Mesenchymal stem cell (in vitro differentiated cells and primary cell): ENCODE results near the gene SSH3.

ENCODE experiments used
- DNase-seq: peaks from one replicate; pipeline ENCODE4 v3.0.0-alpha.2; 2013
- H2AFZ ChIP-seq: one replicate; pipeline ENCODE4 v1.6.1; 2013; ENCODE audit warnings: low read depth, mild to moderate bottlenecking, control low read depth, inconsistent platforms, low read length, moderate library complexity
- H2AK5ac ChIP-seq: 2 replicates; pipeline ENCODE4 v1.6.1; 2013; ENCODE audit warnings: low read length, moderate library complexity, mild to moderate bottlenecking, inconsistent platforms; ENCODE audit not compliant: severe bottlenecking
- H2BK120ac ChIP-seq: one replicate; pipeline ENCODE4 v1.6.1; 2013; ENCODE audit warnings: low read depth, mild to moderate bottlenecking, inconsistent platforms, low read length, moderate library complexity
- H2BK12ac ChIP-seq, 2 experiments: one replicate each; pipeline ENCODE4 v1.6.1; 2013; ENCODE audit warnings: inconsistent platforms in 2 of 2, low read length in 2 of 2, mild to moderate bottlenecking in 2 of 2, moderate library complexity in 2 of 2, control low read depth in 1 of 2
- H2BK15ac ChIP-seq: one replicate; pipeline ENCODE4 v1.6.1; 2013; ENCODE audit warnings: mild to moderate bottlenecking, low read depth, inconsistent platforms; ENCODE audit not compliant: poor library complexity, severe bottlenecking
- H2BK5ac ChIP-seq: 2 replicates; pipeline ENCODE4 v1.6.1; 2013; ENCODE audit warnings: low read depth, mild to moderate bottlenecking, low read length, control low read depth, inconsistent platforms; ENCODE audit not compliant: poor library complexity, severe bottlenecking
- H3K14ac ChIP-seq, 2 experiments: one replicate each; pipeline ENCODE4 v1.6.1; 2013; ENCODE audit warnings: inconsistent platforms in 2 of 2, low read length in 2 of 2, control low read depth in 1 of 2, mild to moderate bottlenecking in 1 of 2, moderate library complexity in 1 of 2
- H3K18ac ChIP-seq, 2 experiments: one replicate each; pipeline ENCODE4 v1.6.1; 2013; ENCODE audit warnings: inconsistent platforms in 2 of 2, low read length in 2 of 2, control low read depth in 1 of 2, low read depth in 1 of 2, mild to moderate bottlenecking in 1 of 2
- H3K23ac ChIP-seq, 2 experiments: one replicate each; pipeline ENCODE4 v1.6.1; 2013; ENCODE audit warnings: inconsistent platforms in 2 of 2, low read length in 2 of 2, mild to moderate bottlenecking in 2 of 2, moderate library complexity in 2 of 2, control low read depth in 1 of 2
- H3K27ac ChIP-seq: 2 replicates; pipeline ENCODE4 v1.5.1; 2013; ENCODE audit warnings: mild to moderate bottlenecking, moderate library complexity, low read length, control low read depth, inconsistent platforms; ENCODE audit not compliant: poor library complexity, severe bottlenecking
- H3K27me3 ChIP-seq, 2 experiments: 2 replicates each; pipeline versions ENCODE4 v1.6.1 to v1.7.0; 2013; ENCODE audit warnings: low read length in 2 of 2, mild to moderate bottlenecking in 2 of 2, moderate library complexity in 2 of 2, control low read depth in 1 of 2, inconsistent platforms in 1 of 2; ENCODE audit not compliant: control insufficient read depth in 1 of 2, insufficient read depth in 1 of 2
- H3K36me3 ChIP-seq, 2 experiments: 2 replicates each; pipeline versions ENCODE4 v1.6.1 to v1.7.0; 2013; ENCODE audit warnings: low read length in 2 of 2, control low read depth in 1 of 2, inconsistent platforms in 1 of 2, low read depth in 1 of 2, mild to moderate bottlenecking in 1 of 2; ENCODE audit not compliant: insufficient read depth in 2 of 2, control insufficient read depth in 1 of 2
- H3K4ac ChIP-seq, 2 experiments: one replicate each; pipeline ENCODE4 v1.6.1; 2013; ENCODE audit warnings: inconsistent platforms in 2 of 2, low read length in 2 of 2, mild to moderate bottlenecking in 2 of 2, moderate library complexity in 2 of 2, control low read depth in 1 of 2, low read depth in 1 of 2
- H3K4me1 ChIP-seq: 2 replicates; pipeline ENCODE4 v1.6.1; 2013; ENCODE audit warnings: low read depth, low read length, control low read depth; ENCODE audit not compliant: control insufficient read depth, insufficient read depth
- H3K4me2 ChIP-seq: 2 replicates; pipeline ENCODE4 v1.6.1; 2013; ENCODE audit warnings: low read length, mild to moderate bottlenecking, inconsistent platforms; ENCODE audit not compliant: poor library complexity, severe bottlenecking
- H3K4me3 ChIP-seq, 2 experiments: 2 replicates each; pipeline versions ENCODE4 v1.5.1 to v1.7.0; 2013; ENCODE audit warnings: low read length in 2 of 2, mild to moderate bottlenecking in 2 of 2, control low read depth in 1 of 2, low read depth in 1 of 2; ENCODE audit not compliant: insufficient read depth in 1 of 2
- H3K79me1 ChIP-seq: replicated peaks from 2 replicates; pipeline ENCODE4 v1.6.1; 2013; ENCODE audit warnings: mild to moderate bottlenecking, control low read depth, low read length, inconsistent platforms; ENCODE audit not compliant: poor library complexity, severe bottlenecking
- H3K9ac ChIP-seq: 2 replicates; pipeline ENCODE4 v1.7.0; 2013; ENCODE audit warnings: mild to moderate bottlenecking, low read length, moderate library complexity
- H3K9me3 ChIP-seq: 2 replicates; pipeline ENCODE4 v1.7.0; 2013; ENCODE audit warnings: mild to moderate bottlenecking, low read length; ENCODE audit not compliant: control insufficient read depth
- H4K8ac ChIP-seq: one replicate; pipeline ENCODE4 v1.6.1; 2013; ENCODE audit warnings: inconsistent platforms, mild to moderate bottlenecking, low read length, moderate library complexity
- H4K91ac ChIP-seq: one replicate; pipeline ENCODE4 v1.6.1; 2013; ENCODE audit warnings: mild to moderate bottlenecking, low read length, inconsistent platforms
- WGBS: methylation state at CpG from one replicate; pipeline ENCODE4 v1.1.7; 2013; ENCODE audit warnings: mixed read lengths; 5-methylcytosine and 5-hydroxymethylcytosine counted together

SSH3 gene

DNA sequence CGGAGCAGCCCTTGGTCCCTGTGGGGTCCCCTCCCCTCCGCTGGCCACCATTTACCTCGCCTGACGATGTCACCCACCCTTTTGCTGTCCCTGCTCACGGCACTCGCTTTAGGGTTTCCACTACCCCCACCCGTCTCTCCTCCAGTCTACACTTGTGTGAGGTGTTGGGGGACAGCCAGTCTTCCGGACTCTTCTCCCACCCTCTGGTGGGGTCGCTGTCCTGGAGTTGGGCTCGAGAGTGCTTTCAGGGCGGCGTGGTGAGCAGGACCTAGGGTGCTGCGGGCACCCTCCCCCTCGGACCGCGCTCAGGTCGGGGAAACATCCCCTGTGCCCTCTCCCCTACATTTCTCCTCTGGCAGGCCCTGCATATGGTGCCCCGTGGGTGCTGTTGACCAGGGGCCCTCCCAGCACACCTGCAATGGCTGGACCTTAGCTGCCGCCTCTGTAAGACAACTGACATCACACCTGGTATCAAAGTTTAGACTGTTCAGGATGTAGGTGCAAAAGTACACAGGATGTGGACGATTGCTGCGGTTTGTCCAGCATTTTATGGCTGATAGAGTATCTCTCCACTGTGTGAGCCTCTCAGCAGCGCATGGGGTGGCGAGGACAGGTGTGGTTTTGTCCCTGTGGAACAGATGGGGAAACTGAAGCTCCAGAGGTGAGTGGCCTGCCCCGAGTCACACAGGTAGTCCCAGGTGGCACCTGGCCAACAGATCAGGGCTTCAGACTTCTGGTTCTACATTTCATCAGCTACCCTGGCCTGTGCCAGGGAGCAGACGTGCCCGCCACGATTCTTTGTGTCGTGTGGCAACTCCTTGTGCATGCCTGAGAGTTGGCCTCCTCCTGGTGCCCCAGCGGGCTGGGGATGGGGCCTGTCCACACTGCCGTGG, 35.9 kb upstream of the SSH3 start:
- H2BK12ac ChIP-seq, result peak overlapping the region in 1 of 2 experiments; percentile 66
- H3K27ac ChIP-seq, result no peak overlapping the region
- H3K4me1 ChIP-seq, result peaks cover 60% of the 10 kb centered on the region
- WGBS, result 47% methylated on average over 24 of the region's 30 CpGs
- H3K36me3 ChIP-seq, result peaks cover 9 to 29% of the 10 kb centered on the region in 2 experiments
- H2AFZ ChIP-seq, result no peak overlapping the region
- H2AK5ac ChIP-seq, result no peak overlapping the region
- H3K18ac ChIP-seq, result peak overlapping the region; percentile 68 to 85
- H3K4ac ChIP-seq, result peak overlapping the region; percentile 83 to 86
- peak overlapping the region; percentile 54 to 57 for H3K23ac ChIP-seq
- H2BK120ac ChIP-seq, result peak overlapping the region; percentile 87
- peak overlapping the region; percentile 74 to 97 for H3K4me3 ChIP-seq
- H3K14ac ChIP-seq, result peak overlapping the region in 1 of 2 experiments; percentile 93
- peak overlapping the region; percentile 86 for H3K9ac ChIP-seq
- no peak overlapping the region for H2BK5ac ChIP-seq
- no peak overlapping the region for H2BK15ac ChIP-seq
- H3K4me2 ChIP-seq, result peak overlapping the region; percentile 92
- peaks cover 2% of the 10 kb centered on the region for H3K79me1 ChIP-seq
- no peaks in the 10 kb centered on the region for H3K9me3 ChIP-seq
- H3K27me3 ChIP-seq, result no peaks in the 10 kb centered on the region
- no peak overlapping the region for H4K8ac ChIP-seq
- DNase-seq, result no peak
- peak overlapping the region; percentile 58 for H4K91ac ChIP-seq

DNA sequence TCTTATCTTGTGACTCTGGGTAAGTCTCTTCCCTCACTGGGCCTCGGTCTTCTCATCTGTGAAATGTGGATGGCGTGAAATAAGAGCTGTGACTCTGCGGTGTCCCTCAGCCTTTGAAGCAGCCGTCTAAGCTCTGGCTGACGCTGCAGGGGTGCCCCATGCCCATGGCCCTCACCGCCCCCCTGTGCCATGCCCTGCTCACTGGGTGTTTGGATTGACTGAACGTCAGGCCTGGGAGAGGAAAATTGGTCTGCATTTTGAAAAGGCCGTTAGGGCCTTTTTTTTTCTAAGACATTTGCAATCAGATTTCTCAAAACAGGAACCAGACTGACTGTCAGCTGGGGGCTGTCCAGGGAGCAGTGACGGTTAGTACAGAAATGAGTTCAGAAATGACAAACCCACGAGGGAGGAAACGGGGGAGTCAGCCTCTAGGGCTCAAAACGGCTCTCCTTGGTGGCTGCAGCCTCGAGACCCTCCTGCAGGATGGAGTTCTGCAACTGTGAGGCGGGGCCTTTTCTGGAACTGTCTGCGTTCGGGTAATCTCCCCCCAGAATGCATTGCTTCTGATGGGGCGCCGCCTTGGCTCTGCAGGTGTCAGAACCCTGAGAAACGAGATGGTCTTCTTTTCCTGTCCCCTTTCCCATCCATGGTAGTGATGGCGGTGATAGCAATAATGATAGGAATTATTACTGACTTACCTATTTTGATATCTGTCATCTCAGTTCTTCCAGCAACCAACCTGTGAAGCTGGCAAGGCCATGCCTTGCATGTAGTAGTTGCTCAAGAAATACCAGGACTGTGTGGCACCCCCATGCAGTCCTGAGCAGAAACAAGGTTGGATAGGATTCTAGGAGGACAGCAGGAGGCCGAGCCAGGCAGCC, 35.0 kb upstream of the SSH3 start:
- Histone ChIP-seq H2BK12ac (no peak overlapping the region), H2BK15ac (no peak overlapping the region), H3K4me2 (no peak overlapping the region), H3K18ac (no peak overlapping the region), H2BK120ac (no peak overlapping the region), H3K9ac (peak overlapping the region; percentile 86), H3K9me3 (no peaks in the 10 kb centered on the region), H3K4ac (peak overlapping the region in 1 of 2 experiments; percentile 25), H2BK5ac (no peak overlapping the region), H4K8ac (no peak overlapping the region), H3K14ac (peak overlapping the region in 1 of 2 experiments; percentile 30), H3K4me1 (peaks cover 58% of the 10 kb centered on the region), H3K79me1 (peaks cover 3% of the 10 kb centered on the region), H2AK5ac (no peak overlapping the region), H2AFZ (no peak overlapping the region), H3K27ac (no peak overlapping the region), H3K4me3 (peak overlapping the region; percentile 39 to 97), H3K36me3 (peaks cover 9 to 37% of the 10 kb centered on the region in 2 experiments), H4K91ac (peak overlapping the region; percentile 9), H3K23ac (peak overlapping the region in 1 of 2 experiments; percentile 57), H3K27me3 (no peaks in the 10 kb centered on the region)
- no peak for DNase-seq
- WGBS, result 84% methylated on average over 19 of the region's 21 CpGs

DNA sequence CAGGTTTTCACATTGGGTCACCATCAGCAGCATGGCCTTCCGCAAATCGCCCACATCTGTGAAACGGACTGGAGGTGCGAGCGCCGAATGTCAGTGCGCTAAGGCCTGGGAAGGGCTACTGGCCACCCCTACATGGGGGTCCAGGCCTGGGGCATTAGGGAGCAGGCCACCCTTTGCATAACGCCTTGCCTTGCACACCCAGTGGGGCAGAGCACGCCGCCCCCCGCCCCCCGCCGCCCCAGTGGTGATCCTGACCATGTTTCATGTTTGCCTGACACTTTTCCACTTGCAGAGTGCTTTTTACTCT, 34.4 kb upstream of the SSH3 start:
- Histone ChIP-seq H3K79me1 (peaks cover 4% of the 10 kb centered on the region), H3K14ac (peak overlapping the region in 1 of 2 experiments; percentile 30), H2AFZ (no peak overlapping the region), H3K23ac (no peak overlapping the region), H2BK120ac (no peak overlapping the region), H2BK15ac (no peak overlapping the region), H3K4ac (peak overlapping the region in 1 of 2 experiments; percentile 31), H3K36me3 (peaks cover 9 to 40% of the 10 kb centered on the region in 2 experiments), H2BK5ac (no peak overlapping the region), H3K4me1 (peaks cover 61% of the 10 kb centered on the region), H2BK12ac (no peak overlapping the region), H3K27ac (no peak overlapping the region), H3K4me2 (no peak overlapping the region), H3K18ac (no peak overlapping the region), H4K8ac (no peak overlapping the region), H3K9me3 (no peaks in the 10 kb centered on the region), H3K9ac (no peak overlapping the region), H3K27me3 (no peaks in the 10 kb centered on the region), H2AK5ac (no peak overlapping the region), H3K4me3 (no peak overlapping the region), H4K91ac (no peak overlapping the region)
- no peak for DNase-seq
- WGBS, result 97% methylated on average over 13 of the region's 13 CpGs
